DND-41 (cell line): ENCODE results near the gene PEX14.

ENCODE experiments used
- ATAC-seq: fragments of 200-7000 bp; cut with Tn5 transposase; 3 replicates; pipeline ENCODE4 v1.9.1; 2021; ENCODE audit warnings: low read depth; ENCODE audit not compliant: insufficient read depth
- DNase-seq: peaks from one replicate; pipeline ENCODE4 v3.0.0-alpha.2; 2020
- H2AFZ ChIP-seq: 2 replicates; pipeline ENCODE4 v1.6.0; 2012; ENCODE audit warnings: low read depth, low read length
- H3K27ac ChIP-seq: 2 replicates; pipeline ENCODE4 v1.5.1; 2012; ENCODE audit warnings: low read length, inconsistent platforms
- H3K27me3 ChIP-seq: fragments of 200-600 bp; sonication (generic); 2 replicates; pipeline ENCODE4 v1.6.0; 2012; ENCODE audit warnings: low read length, mild to moderate bottlenecking, inconsistent platforms; ENCODE audit not compliant: insufficient read depth, poor library complexity
- H3K36me3 ChIP-seq: 2 replicates; pipeline ENCODE4 v1.5.1; 2012; ENCODE audit warnings: low read length, inconsistent platforms; ENCODE audit not compliant: insufficient read depth
- H3K4me1 ChIP-seq: 2 replicates; pipeline ENCODE4 v1.5.1; 2012; ENCODE audit warnings: mild to moderate bottlenecking, low read length; ENCODE audit not compliant: insufficient read depth
- H3K4me2 ChIP-seq: 2 replicates; pipeline ENCODE4 v1.6.0; 2012; ENCODE audit warnings: mild to moderate bottlenecking, moderate library complexity, low read length, inconsistent platforms; ENCODE audit not compliant: insufficient read depth
- H3K4me3 ChIP-seq, 2 experiments: fragments of 200-600 bp in 1 of 2; shearing (Covaris generic) in 1 of 2; 2 replicates each; pipeline ENCODE4 v1.5.1; 2012 to 2016; ENCODE audit warnings: inconsistent platforms in 2 of 2, low read length in 2 of 2, mild to moderate bottlenecking in 2 of 2, low read depth in 1 of 2, moderate library complexity in 1 of 2
- H3K79me2 ChIP-seq: 2 replicates; pipeline ENCODE4 v1.6.0; 2012; ENCODE audit warnings: low read length, inconsistent platforms; ENCODE audit not compliant: insufficient read depth
- H3K9ac ChIP-seq: 2 replicates; pipeline ENCODE4 v1.6.0; 2012; ENCODE audit warnings: low read depth, mild to moderate bottlenecking, inconsistent platforms, low read length, moderate library complexity
- H3K9me3 ChIP-seq: 2 replicates; pipeline ENCODE4 v1.5.1; 2012; ENCODE audit warnings: low read length, moderate library complexity, mild to moderate bottlenecking, inconsistent platforms; ENCODE audit not compliant: insufficient read depth, severe bottlenecking
- H4K20me1 ChIP-seq: 2 replicates; pipeline ENCODE4 v1.6.0; 2012; ENCODE audit warnings: low read length; ENCODE audit not compliant: insufficient read depth
- CTCF ChIP-seq: IDR thresholded peaks from 2 replicates; pipeline ENCODE4 v1.5.1; 2012; ENCODE audit warnings: borderline replicate concordance, low read length, moderate library complexity, mild to moderate bottlenecking; ENCODE audit not compliant: poor library complexity, severe bottlenecking; ENCODE audit errors: extremely low read depth
- EZH2 ChIP-seq: IDR thresholded peaks from 3 replicates; pipeline ENCODE4 v1.6.1; 2012; ENCODE audit warnings: borderline replicate concordance, low read depth, mild to moderate bottlenecking, moderate library complexity, low read length, inconsistent platforms; ENCODE audit not compliant: severe bottlenecking

PEX14 gene

GRCh38 chr1:10662090-10662688 lies 187.4 kb downstream of the PEX14 start:
- Histone ChIP-seq H3K79me2 (no peaks in the 10 kb centered on the region), H3K27ac (no peak overlapping the region), H4K20me1 (peaks cover 16% of the 10 kb centered on the region), H3K27me3 (no peaks in the 10 kb centered on the region), H3K4me3 (no peak overlapping the region), H3K9me3 (no peaks in the 10 kb centered on the region), H3K9ac (no peak overlapping the region), H2AFZ (no peak overlapping the region), H3K36me3 (peaks cover 7% of the 10 kb centered on the region), H3K4me2 (no peak overlapping the region), H3K4me1 (no peaks in the 10 kb centered on the region)
- no peak for TF ChIP-seq CTCF
- TF ChIP-seq EZH2, result no peak
- DNase-seq (no peak), ATAC-seq (no peak)

GRCh38 chr1:10662824-10663677 lies 188.3 kb downstream of the PEX14 start:
- DNase-seq (no peak), ATAC-seq (no peak)
- Histone ChIP-seq H3K9me3 (no peaks in the 10 kb centered on the region), H3K27ac (no peak overlapping the region), H3K4me3 (no peak overlapping the region), H3K9ac (no peak overlapping the region), H3K36me3 (peaks cover 7% of the 10 kb centered on the region), H3K79me2 (no peaks in the 10 kb centered on the region), H3K27me3 (no peaks in the 10 kb centered on the region), H4K20me1 (peaks cover 18% of the 10 kb centered on the region), H3K4me1 (no peaks in the 10 kb centered on the region), H2AFZ (no peak overlapping the region), H3K4me2 (no peak overlapping the region)
- TF ChIP-seq EZH2, result no peak
- TF ChIP-seq CTCF, result no peak

GRCh38 chr1:10663678-10664035 lies 188.9 kb downstream of the PEX14 start:
- Histone ChIP-seq H3K27ac (no peak overlapping the region), H2AFZ (no peak overlapping the region), H3K9me3 (no peaks in the 10 kb centered on the region), H3K4me3 (no peak overlapping the region), H3K4me1 (no peaks in the 10 kb centered on the region), H3K79me2 (no peaks in the 10 kb centered on the region), H3K27me3 (no peaks in the 10 kb centered on the region), H4K20me1 (peaks cover 18% of the 10 kb centered on the region), H3K9ac (no peak overlapping the region), H3K36me3 (peaks cover 7% of the 10 kb centered on the region), H3K4me2 (no peak overlapping the region)
- TF ChIP-seq CTCF (no peak), EZH2 (no peak)
- DNase-seq, result no peak
- no peak for ATAC-seq
